Astrocyte (in vitro differentiated cells and primary cell): ENCODE data around the gene CIBAR2.

Experiments
- EZH2 ChIP-seq: IDR thresholded peaks from 2 replicates; pipeline ENCODE4 v1.6.1; 2012; ENCODE audit warnings: mild to moderate bottlenecking, low read length, inconsistent platforms; ENCODE audit not compliant: insufficient read depth
- TF ChIP-seq, protein P1 (sequence below): IDR thresholded peaks from 2 replicates; pipeline ENCODE4 v1.5.1; 2011; ENCODE audit warnings: low read depth, mild to moderate bottlenecking, inconsistent platforms, low read length, moderate library complexity; ENCODE audit not compliant: insufficient read depth

DNA sequence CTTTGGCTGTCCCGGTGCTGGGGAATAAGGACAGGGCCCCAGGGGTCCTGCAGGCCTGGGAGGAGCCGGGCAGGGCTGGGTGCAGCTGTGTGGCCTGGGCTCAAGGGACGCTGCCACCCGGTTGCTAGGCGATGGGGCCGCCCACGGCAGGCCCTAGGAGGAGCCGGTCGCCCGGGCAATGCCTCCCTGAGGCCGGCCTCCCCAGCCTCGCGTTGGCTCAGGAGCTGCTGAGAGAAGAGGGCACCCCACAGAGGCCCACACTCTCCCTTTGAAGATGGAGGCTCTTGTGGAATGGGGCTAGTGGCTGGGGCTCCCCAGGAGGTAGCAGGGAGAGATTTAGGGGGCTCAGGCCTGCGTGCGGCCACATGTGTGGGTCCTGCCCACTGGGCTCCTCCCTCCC lies at the start of gene CIBAR2:
- TF ChIP-seq, protein P1, sequence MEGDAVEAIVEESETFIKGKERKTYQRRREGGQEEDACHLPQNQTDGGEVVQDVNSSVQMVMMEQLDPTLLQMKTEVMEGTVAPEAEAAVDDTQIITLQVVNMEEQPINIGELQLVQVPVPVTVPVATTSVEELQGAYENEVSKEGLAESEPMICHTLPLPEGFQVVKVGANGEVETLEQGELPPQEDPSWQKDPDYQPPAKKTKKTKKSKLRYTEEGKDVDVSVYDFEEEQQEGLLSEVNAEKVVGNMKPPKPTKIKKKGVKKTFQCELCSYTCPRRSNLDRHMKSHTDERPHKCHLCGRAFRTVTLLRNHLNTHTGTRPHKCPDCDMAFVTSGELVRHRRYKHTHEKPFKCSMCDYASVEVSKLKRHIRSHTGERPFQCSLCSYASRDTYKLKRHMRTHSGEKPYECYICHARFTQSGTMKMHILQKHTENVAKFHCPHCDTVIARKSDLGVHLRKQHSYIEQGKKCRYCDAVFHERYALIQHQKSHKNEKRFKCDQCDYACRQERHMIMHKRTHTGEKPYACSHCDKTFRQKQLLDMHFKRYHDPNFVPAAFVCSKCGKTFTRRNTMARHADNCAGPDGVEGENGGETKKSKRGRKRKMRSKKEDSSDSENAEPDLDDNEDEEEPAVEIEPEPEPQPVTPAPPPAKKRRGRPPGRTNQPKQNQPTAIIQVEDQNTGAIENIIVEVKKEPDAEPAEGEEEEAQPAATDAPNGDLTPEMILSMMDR: no peak
- TF ChIP-seq EZH2: no peak
